ENCODE results near the gene TSR3.

The TSR3 gene

GRCh38 chr16:1317479-1318267, 34.0 kb downstream of the TSR3 start:
- in situ Hi-C loops (cut with MboI; ENCODE audit: low sequenced_read_pairs, unreplicated experiment): loop anchor here (25.0 kb wide), 1 partner anchor 105 kb away; no protein-coding TSS in a partner anchor
- no peak for DNase-seq (ENCODE audit: low spot score)
- TF ChIP-seq CTCF (IDR thresholded peaks at IDR 0.05; ENCODE audit: borderline replicate concordance, control extremely low read depth, extremely low read depth, insufficient read depth, missing control alignments): no peak

- no peak for TF ChIP-seq CTCF (IDR thresholded peaks at IDR 0.05; ENCODE audit: borderline replicate concordance, control extremely low read depth, extremely low read depth, insufficient read depth, missing control alignments)
- DNase-seq (ENCODE audit: low spot score): no peak
- in situ Hi-C loops (cut with MboI; ENCODE audit: low sequenced_read_pairs, unreplicated experiment): loop anchor here (25.0 kb wide), 1 partner anchor 104 kb away; no protein-coding TSS in a partner anchor
These were observed 35.7 kb downstream of the TSR3 start for GRCh38 chr16:1316033-1316405.

GRCh38 chr16:1315081-1316032, 36.3 kb downstream of the TSR3 start:
- in situ Hi-C loops (cut with MboI; ENCODE audit: low sequenced_read_pairs, unreplicated experiment): loop anchor here (25.0 kb wide), 1 partner anchor 103 kb away; no protein-coding TSS in a partner anchor
- TF ChIP-seq CTCF (IDR thresholded peaks at IDR 0.05; ENCODE audit: borderline replicate concordance, control extremely low read depth, extremely low read depth, insufficient read depth, missing control alignments): no peak
- DNase-seq (ENCODE audit: low spot score): no peak

GRCh38 chr16:1314399-1315068, 37.1 kb downstream of the TSR3 start:
- in situ Hi-C loops (cut with MboI; ENCODE audit: low sequenced_read_pairs, unreplicated experiment): loop anchor here (25.0 kb wide), 1 partner anchor 102 kb away; no protein-coding TSS in a partner anchor

GRCh38 chr16:1313721-1314369, 37.8 kb downstream of the TSR3 start:
- in situ Hi-C loops (cut with MboI; ENCODE audit: low sequenced_read_pairs, unreplicated experiment): loop anchor here (25.0 kb wide), 1 partner anchor 102 kb away; no protein-coding TSS in a partner anchor
- DNase-seq (ENCODE audit: low spot score): no peak
- no peak for TF ChIP-seq CTCF (IDR thresholded peaks at IDR 0.05; ENCODE audit: borderline replicate concordance, control extremely low read depth, extremely low read depth, insufficient read depth, missing control alignments)

More at GRCh38 chr16:1314399-1315068, 37.1 kb downstream of the TSR3 start:
- no peak for DNase-seq (ENCODE audit: low spot score)
- TF ChIP-seq CTCF (IDR thresholded peaks at IDR 0.05; ENCODE audit: borderline replicate concordance, control extremely low read depth, extremely low read depth, insufficient read depth, missing control alignments): no peak

Measured in GM13976 (cell line).